Measurements from ENCODE around the gene SLC31A1.

GRCh38 chr9:113267911-113268566 lies 46.7 kb downstream of the SLC31A1 start:
- TF ChIP-seq POLR2A (IDR thresholded peaks at IDR 0.05), result no peak
- TF ChIP-seq, protein P1, sequence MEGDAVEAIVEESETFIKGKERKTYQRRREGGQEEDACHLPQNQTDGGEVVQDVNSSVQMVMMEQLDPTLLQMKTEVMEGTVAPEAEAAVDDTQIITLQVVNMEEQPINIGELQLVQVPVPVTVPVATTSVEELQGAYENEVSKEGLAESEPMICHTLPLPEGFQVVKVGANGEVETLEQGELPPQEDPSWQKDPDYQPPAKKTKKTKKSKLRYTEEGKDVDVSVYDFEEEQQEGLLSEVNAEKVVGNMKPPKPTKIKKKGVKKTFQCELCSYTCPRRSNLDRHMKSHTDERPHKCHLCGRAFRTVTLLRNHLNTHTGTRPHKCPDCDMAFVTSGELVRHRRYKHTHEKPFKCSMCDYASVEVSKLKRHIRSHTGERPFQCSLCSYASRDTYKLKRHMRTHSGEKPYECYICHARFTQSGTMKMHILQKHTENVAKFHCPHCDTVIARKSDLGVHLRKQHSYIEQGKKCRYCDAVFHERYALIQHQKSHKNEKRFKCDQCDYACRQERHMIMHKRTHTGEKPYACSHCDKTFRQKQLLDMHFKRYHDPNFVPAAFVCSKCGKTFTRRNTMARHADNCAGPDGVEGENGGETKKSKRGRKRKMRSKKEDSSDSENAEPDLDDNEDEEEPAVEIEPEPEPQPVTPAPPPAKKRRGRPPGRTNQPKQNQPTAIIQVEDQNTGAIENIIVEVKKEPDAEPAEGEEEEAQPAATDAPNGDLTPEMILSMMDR (IDR thresholded peaks at IDR 0.05), result no peak
